NCI-H2081 treated with DMSO at 0.1 percent for 48 hours (cell line): ENCODE measurements around the gene ASAH2.
"Not testable (repeated sequence)": the region's sequence is repeated elsewhere in the genome, so short reads cannot be mapped to it uniquely, and the experiment has no call there.

ENCODE experiments used
- DNase-seq: peaks from one replicate; lab custom pipeline; 2025; lab: John Stamatoyannopoulos, UW

Gene ASAH2

GRCh38 chr10:50251394-50251793 lies at the start of gene ASAH2:
ASAH2 (minus strand) TSS chr10:50251516; CDS start chr10:50248610, 2,906 bp downstream.
- DNase-seq: no peak

DNA sequence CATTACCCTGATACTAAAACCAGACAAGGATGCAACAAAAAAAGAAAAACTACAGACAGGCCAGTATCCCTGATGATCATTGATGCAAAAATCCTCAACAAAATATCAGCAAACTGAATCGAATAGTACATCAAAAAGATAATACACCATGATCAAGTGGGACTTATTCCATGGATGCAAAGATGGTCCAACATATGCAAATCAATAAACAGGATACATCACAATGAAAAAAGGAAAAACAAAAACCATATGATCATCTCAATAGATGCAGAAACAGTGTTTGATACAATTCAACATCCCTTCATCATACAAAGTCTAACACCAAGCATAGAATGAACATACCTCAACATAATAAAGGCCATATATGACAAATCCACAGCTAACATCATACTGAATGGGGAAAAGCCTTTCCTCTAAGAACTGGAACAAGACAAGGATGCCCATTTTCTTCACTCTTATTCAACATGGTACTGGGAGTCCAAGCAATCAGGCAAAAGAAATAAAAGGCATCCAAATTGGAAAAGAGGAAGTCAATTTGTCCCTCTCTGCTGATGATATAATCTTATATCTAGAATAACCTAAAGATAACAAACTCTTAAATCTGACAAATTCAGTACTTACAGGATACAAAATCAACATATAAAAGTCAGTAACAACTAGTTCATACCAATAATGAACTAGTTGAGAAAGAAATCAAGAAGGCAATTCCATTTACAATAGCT lies 48.8 kb upstream of the ASAH2 start:
- no peak for DNase-seq

GRCh38 chr10:50295367-50295766 lies 44.1 kb upstream of the ASAH2 start:
- no peak for DNase-seq

DNA sequence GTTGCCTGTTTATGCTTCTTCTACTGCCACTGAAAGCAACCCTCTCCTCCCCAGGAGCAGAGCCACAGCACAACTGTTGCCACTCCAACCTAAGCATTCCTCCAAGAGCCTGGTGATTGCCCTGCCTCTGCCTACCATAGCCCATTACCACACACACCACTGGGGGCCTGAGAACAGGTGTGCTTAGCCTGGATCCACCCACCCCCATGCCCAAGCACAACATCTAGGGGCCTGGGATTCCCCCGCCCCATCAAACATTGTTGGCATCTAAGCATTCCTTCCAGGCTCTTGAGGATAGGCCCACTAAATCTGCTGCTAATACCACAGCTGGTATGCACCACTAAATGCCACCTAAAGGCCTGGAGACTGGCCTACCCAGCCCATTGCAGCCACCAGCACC lies 43.3 kb upstream of the ASAH2 start:
- DNase-seq: no peak

GRCh38 chr10:50293513-50294313 lies 42.4 kb upstream of the ASAH2 start:
- DNase-seq: no peak

DNA sequence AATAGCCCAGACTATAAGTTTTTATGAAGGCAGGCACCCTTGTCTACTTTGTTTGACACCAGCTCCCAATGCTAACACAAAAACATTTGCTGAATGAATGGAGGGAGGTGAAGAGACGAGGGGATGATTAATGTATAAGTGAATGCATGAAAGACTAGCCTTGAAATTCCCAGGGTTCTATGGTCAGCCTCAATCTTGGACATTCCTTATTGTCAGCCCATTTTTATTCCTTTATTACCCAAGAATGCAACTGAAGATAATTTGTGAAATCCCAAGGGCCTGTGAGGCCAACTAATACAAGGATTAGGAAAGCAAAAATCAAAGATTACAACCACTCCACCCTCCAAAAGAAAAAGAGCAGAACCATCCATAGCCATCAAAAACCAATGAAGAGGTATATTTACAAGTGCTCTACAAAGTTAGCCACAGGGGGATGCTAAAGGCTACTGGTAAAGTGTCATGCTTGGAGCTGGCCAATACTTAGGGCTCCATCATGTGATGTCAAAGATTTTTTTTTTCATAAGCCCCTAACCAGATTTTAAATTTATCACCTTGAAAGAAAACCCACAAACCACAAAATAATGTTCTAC lies 40.0 kb upstream of the ASAH2 start:
- DNase-seq: no peak

- DNase-seq: no peak
Observed at GRCh38 chr10:50289196-50289595, 37.9 kb upstream of the ASAH2 start.

GRCh38 chr10:50286996-50287803 lies 35.9 kb upstream of the ASAH2 start:
- DNase-seq: no peak

GRCh38 chr10:50286517-50286916 lies 35.2 kb upstream of the ASAH2 start:
- DNase-seq: no peak

DNA sequence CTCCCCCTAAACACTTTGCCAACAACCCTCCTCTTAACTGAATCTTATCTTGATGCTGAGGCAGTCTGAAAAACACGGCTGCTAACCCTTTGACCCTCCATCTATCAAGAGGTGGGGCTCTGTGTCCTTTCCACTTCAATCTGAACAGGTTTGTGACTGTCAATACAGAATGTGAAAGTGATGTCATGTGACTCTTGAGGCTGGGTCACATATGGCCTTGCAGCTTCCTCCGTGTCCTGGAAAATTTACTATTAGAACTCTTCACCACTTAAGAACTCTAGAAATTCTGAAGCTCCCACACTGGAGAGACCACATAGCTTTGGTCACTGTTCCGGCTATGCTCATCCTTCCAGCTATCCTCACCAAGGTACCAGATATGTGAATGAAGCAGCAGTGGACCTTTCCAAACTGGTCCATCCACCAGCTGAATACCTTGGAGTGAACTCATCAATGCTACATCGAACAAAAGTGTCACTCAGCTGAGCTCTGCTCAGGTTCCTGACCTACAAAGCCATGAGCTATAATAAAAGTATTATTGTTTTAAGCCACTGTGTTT lies 30.7 kb upstream of the ASAH2 start:
- no peak for DNase-seq

- no peak for DNase-seq
Observed at GRCh38 chr10:50281210-50281966, 30.1 kb upstream of the ASAH2 start.

DNA sequence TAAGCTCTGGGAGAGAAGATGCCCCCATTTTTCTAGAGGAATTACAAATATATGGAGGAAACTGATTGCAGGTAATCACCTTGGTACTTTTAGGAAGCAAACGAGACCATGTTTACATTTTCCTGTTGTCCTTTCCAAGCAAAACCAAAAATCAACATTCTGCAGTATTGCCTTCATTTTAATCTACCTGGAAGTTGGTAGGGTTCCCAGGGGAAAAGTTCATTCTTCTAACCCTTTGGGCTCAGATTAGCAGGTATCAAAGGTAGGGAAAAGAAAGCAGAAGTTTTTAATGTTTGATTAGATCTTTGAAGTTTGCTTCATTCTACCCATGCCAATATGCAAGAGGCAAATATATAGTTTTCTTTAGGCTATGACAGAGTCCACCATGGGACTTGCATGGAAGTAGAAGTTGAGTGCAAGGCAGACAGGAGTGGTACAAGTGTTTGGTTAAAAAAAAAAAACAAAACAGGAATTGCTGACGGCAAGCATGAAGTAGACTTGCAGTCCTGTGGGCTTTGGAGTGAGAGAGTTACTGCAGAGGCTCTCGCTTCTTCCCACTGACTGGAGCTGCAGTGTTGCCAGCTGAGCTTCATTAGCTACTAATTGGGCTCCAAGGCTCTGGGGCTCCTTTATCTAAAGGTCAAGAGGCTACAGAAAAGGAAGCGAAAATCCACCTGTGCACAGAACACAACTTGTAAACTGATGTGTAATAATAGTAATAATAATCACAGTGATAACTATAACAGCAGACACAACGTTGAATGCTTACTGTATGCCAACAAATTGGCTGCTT lies 28.9 kb upstream of the ASAH2 start:
- no peak for DNase-seq

- no peak for DNase-seq
Observed at GRCh38 chr10:50279489-50279888, 28.2 kb upstream of the ASAH2 start.

GRCh38 chr10:50275650-50276235 lies 24.4 kb upstream of the ASAH2 start:
- no peak for DNase-seq

DNA sequence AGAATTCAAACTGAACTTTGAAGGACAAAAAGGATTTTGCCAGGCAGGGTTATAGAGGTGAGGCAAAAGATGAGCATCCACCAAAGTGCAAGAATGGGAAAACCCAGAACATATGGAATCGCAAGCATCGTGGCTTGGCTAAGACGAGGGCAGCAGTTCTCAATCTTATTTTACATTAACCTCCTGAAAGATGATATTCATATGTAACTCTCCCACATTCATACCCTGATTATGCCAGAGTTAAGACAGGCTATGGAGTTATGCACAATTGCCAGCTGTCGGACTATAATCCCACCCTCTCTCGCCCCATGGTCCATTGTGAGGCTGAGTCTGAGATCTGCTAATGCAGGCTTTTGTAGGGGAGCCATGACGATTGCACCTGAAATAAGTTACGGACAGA lies 21.2 kb upstream of the ASAH2 start:
- no peak for DNase-seq

DNA sequence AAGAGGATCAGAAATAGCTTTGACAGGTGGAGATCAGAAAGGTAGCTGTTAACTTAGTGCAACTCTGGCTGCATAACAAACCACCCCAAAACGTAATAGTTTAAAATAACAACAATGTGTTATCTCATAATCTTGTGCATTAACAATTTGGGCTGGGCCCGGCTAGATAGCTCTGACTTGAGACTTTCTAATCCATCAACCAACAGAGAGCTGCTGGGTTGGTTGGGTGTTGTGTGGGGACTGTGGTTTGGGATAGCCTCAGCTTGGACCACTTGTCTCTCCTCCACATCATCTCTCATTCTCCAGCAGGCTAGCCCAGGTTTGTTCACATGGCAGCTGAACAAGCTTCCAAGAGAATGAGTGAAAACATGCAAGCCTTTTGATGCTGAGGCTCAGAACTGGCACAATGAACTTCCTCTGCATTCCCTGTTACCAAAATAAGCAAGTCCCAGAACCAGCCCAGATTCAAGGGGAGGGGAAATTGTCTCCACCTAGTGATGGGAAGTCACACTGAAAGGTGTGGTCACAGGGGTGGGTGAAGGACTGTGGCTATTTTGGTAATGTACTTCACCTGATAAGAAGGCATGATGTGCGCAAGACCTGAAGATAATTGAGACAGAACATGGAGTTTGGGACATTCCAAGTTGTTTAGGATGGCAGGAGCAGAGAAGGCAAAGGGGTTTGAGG lies 20.4 kb upstream of the ASAH2 start:
- no peak for DNase-seq

- DNase-seq: not testable (repeated sequence)
Observed at GRCh38 chr10:50267877-50268276, 16.6 kb upstream of the ASAH2 start.

DNA sequence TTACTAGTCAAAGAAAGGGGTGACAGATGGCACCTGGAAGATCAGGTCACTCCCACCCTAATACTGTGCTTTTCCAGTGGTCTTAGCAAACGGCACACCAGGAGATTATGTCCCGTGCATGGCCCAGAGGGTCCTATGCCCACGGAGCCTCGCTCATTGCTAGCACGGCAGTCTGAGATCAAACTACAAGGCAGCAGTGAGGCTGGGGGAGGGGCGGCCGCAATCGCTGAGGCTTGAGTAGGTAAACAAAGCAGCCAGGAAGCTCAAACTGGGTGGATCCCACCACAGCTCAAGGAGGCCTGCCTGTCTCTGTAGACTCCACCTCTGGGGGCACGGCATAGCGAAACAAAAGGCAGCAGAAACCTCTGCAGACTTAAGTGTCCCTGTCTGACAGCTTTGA lies 11.3 kb upstream of the ASAH2 start:
- DNase-seq: not testable (repeated sequence)

DNA sequence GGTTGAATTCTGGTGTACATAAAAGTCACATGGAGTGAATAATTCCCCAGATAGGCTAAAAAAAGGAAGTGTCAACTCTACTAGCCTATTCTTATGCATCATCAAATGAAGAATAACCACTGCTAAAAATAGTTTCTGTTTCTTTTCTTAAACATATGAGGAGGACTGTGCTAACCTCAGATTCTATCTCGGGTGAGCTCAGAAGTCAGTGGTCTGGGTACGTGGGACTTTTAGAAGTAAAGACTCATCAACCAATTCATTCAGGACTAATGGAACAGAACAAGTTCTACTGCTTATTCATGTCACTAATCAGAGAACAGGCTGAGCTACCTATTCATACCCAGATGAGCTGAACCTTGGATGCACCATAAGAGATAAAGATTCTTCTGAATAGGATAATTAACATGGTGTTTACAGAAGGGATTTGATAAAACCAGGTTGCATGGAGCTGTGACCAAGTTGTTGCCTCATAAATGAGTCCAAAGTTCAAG lies 9.5 kb upstream of the ASAH2 start:
- DNase-seq: no peak
